PC-9 (cell line): ENCODE measurements around the gene LILRA1. TPM values are rescaled to one million over a fixed set of nuclear protein-coding genes. Genes with fewer than 3 reads are reported as not detected.
"Not testable (repeated sequence)": the region's sequence is repeated elsewhere in the genome, so short reads cannot be mapped to it uniquely, and the experiment has no call there.

Experiments
- BruUV-seq: library from RNA; stranded (reverse); fragments of 400-500 nt; replicated peaks from 2 replicates; lab custom pipeline; 2021; lab: Mats Ljungman, UMichigan
- CTCF ChIA-PET: fragments of 300-600 bp; sonication (Branson Sonifier 250); formaldehyde crosslinking; loops from one replicate; lab custom pipeline; 2022; ENCODE audit warnings: antibody characterized with exemption; lab: Charles Lee
- POLR2A ChIA-PET: fragments of 300-600 bp; sonication (Branson Sonifier 250); formaldehyde crosslinking; loops from one replicate; lab custom pipeline; 2022; ENCODE audit warnings: antibody characterized with exemption; ENCODE audit not compliant: unreplicated experiment; lab: Charles Lee
- DNase-seq, 2 experiments: peaks; one replicate each; pipeline versions ENCODE4 v3.0.0 to v3.0.0-alpha.2; 2015 to 2022; ENCODE audit warnings: mixed read lengths in 1 of 2
- H2AFZ ChIP-seq: fragments of 200-600 bp; sonication (generic); 2 replicates; pipeline ENCODE4 v1.8.1; 2017; ENCODE audit warnings: antibody characterized with exemption
- H3F3A ChIP-seq: fragments of 200-600 bp; sonication (generic); 2 replicates; pipeline ENCODE4 v1.8.1; 2017; ENCODE audit warnings: antibody characterized with exemption, mild to moderate bottlenecking, low read depth; ENCODE audit not compliant: insufficient read depth
- H3K27ac ChIP-seq: fragments of 200-600 bp; sonication (generic); 2 replicates; pipeline ENCODE4 v1.6.1; 2016; ENCODE audit warnings: mixed run types
- H3K27me3 ChIP-seq: fragments of 200-600 bp; sonication (generic); 2 replicates; pipeline ENCODE4 v1.6.1; 2016; ENCODE audit warnings: low read depth, mixed run types; ENCODE audit not compliant: insufficient read depth
- H3K36me3 ChIP-seq: fragments of 200-600 bp; sonication (generic); 2 replicates; pipeline ENCODE4 v1.6.1; 2016; ENCODE audit warnings: low read depth, mixed run types
- H3K4me1 ChIP-seq: fragments of 200-600 bp; sonication (generic); replicated peaks from 2 replicates; pipeline ENCODE4 v1.6.1; 2016; ENCODE audit warnings: mixed run types; ENCODE audit not compliant: insufficient read depth
- H3K4me2 ChIP-seq: fragments of 200-600 bp; sonication (generic); 2 replicates; pipeline ENCODE4 v1.6.1; 2017; ENCODE audit warnings: mixed run types
- H3K4me3 ChIP-seq: fragments of 200-600 bp; sonication (generic); 2 replicates; pipeline ENCODE4 v1.6.1; 2016; ENCODE audit warnings: mixed run types
- H3K79me2 ChIP-seq: fragments of 200-600 bp; sonication (generic); 2 replicates; pipeline ENCODE4 v1.6.1; 2017; ENCODE audit warnings: low read depth, mixed run types
- H3K9me2 ChIP-seq: fragments of 200-600 bp; sonication (generic); 2 replicates; pipeline ENCODE4 v1.8.1; 2017; ENCODE audit warnings: mild to moderate bottlenecking; ENCODE audit not compliant: insufficient read depth
- H3K9me3 ChIP-seq: fragments of 200-600 bp; sonication (generic); 2 replicates; pipeline ENCODE4 v1.8.1; 2016; ENCODE audit warnings: low read depth; ENCODE audit not compliant: insufficient read depth
- H4K20me1 ChIP-seq: fragments of 200-600 bp; sonication (generic); 2 replicates; pipeline ENCODE4 v1.8.1; 2017; ENCODE audit not compliant: insufficient read depth
- EZH2 ChIP-seq: fragments of 200-600 bp; sonication (generic); IDR thresholded peaks from 2 replicates; pipeline ENCODE4 v1.8.0; 2017; ENCODE audit warnings: antibody characterized with exemption, low read depth
- intact Hi-C: fragments of 100-400 bp; cut with micrococcal nuclease; formaldehyde crosslinking; loops from one replicate; pipeline ENCODE4 v1.10.0; 2022; ENCODE audit not compliant: unreplicated experiment
- total RNA-seq: library from RNA; stranded (reverse); gene quantifications from 2 replicates; pipeline ENCODE4 v1.2.3, GENCODE V29; 2021
- TF ChIP-seq, protein P1 (sequence below): fragments of 200-600 bp; sonication (generic); conservative IDR thresholded peaks from 2 replicates; pipeline ENCODE4 v1.6.1; 2017; ENCODE audit warnings: mixed run types, antibody characterized with exemption, mild to moderate bottlenecking, moderate library complexity

The LILRA1 gene
- total RNA-seq, 1 experiment from 2014 or later: not detected

DNA sequence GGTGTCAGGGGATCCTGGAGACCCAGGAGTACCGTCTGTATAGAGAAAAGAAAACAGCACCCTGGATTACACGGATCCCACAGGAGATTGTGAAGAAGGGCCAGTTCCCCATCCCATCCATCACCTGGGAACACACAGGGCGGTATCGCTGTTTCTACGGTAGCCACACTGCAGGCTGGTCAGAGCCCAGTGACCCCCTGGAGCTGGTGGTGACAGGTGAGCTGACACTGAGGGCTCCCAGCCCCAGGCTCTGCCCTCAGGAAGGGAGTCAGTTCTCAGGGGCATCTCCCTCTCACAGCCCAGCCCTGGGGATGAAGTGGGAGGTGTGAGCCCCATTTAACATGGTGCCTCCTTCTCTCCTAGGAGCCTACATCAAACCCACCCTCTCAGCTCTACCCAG, 1.3 kb downstream of the LILRA1 start:
- peaks cover 99% of the 10 kb centered on the region for H3K27me3 ChIP-seq

DNA sequence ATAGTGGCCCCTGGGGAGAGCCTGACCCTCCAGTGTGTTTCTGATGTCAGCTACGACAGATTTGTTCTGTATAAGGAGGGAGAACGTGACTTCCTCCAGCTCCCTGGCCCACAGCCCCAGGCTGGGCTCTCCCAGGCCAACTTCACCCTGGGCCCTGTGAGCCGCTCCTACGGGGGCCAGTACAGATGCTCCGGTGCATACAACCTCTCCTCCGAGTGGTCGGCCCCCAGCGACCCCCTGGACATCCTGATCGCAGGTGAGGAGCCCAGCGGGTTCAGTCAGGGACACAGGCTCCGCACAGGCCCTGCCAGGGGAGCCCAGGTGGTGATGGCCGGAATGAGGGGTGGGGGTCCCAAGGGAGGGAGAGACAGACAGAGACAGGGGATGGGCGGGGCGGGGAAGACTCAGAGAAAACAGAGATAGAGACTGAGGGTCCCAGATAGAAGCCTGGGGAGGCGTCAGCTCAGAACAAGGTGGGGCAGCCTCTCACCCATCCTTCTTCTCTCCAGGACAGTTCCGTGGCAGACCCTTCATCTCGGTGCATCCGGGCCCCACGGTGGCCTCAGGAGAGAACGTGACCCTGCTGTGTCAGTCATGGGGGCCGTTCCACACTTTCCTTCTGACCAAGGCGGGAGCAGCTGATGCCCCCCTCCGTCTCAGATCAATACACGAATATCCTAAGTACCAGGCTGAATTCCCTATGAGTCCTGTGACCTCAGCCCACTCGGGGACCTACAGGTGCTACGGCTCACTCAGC, 2.4 kb downstream of the LILRA1 start:
- CTCF ChIA-PET, H3K4me2 ChIP-seq: not testable (repeated sequence)

More for the DNA sequence above, 1.3 kb downstream of the LILRA1 start:
- no peak overlapping the region for H3K4me2 ChIP-seq
- no TSS peak for BruUV-seq
- H3K9me3 ChIP-seq: no peaks in the 10 kb centered on the region
- no peaks in the 10 kb centered on the region for H3K4me1 ChIP-seq
- H3K9me2 ChIP-seq: no peaks in the 10 kb centered on the region
- CTCF ChIA-PET: no interaction called here
- POLR2A ChIA-PET: interaction anchor here (0.6 kb wide), 1 partner anchor 901 kb away, joined by 5 read pairs; no protein-coding TSS in a partner anchor
- H3K4me3 ChIP-seq: no peak overlapping the region
- no peak overlapping the region for H3K27ac ChIP-seq
- H2AFZ ChIP-seq: no peak overlapping the region
- TF ChIP-seq, protein P1, sequence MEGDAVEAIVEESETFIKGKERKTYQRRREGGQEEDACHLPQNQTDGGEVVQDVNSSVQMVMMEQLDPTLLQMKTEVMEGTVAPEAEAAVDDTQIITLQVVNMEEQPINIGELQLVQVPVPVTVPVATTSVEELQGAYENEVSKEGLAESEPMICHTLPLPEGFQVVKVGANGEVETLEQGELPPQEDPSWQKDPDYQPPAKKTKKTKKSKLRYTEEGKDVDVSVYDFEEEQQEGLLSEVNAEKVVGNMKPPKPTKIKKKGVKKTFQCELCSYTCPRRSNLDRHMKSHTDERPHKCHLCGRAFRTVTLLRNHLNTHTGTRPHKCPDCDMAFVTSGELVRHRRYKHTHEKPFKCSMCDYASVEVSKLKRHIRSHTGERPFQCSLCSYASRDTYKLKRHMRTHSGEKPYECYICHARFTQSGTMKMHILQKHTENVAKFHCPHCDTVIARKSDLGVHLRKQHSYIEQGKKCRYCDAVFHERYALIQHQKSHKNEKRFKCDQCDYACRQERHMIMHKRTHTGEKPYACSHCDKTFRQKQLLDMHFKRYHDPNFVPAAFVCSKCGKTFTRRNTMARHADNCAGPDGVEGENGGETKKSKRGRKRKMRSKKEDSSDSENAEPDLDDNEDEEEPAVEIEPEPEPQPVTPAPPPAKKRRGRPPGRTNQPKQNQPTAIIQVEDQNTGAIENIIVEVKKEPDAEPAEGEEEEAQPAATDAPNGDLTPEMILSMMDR: no peak
- no peak for TF ChIP-seq EZH2
- intact Hi-C loops: no loop called here
- no peaks in the 10 kb centered on the region for H3K79me2 ChIP-seq
- DNase-seq: no peak
- peaks cover under 1% of the 10 kb centered on the region; the same call in 1 of the 2 replicates for H4K20me1 ChIP-seq
- no peaks in the 10 kb centered on the region for H3K36me3 ChIP-seq
- no peaks in the 10 kb centered on the region for H3F3A ChIP-seq

DNA sequence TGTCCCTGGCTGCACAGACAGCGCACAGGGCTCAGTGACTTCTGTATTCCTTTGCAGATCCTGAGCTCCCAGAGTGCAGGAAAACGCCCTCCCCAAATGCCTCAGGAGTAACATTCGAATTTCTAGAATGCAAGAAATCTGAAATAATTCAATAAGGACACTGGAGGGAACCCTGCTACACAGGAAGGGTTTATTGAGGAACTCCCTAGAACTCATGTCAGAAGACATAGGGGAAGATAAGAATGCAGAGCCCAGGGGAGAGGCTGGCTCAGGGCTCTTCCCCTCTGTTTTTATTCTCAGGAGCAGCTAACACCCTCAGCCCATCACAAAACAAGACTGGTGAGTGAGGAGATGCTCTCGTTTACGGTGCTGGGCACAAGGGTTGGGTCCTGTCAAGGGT, 6.8 kb downstream of the LILRA1 start:
- intact Hi-C loops: no loop called here
- no peak for TF ChIP-seq EZH2
- TF ChIP-seq, protein P1: no peak
- CTCF ChIA-PET: no interaction called here

More for the DNA sequence above, 2.4 kb downstream of the LILRA1 start:
- H3K36me3 ChIP-seq, H3K27ac ChIP-seq, intact Hi-C loops, BruUV-seq, H3K4me1 ChIP-seq, H2AFZ ChIP-seq, DNase-seq, H3F3A ChIP-seq, H3K79me2 ChIP-seq, H3K4me3 ChIP-seq, H4K20me1 ChIP-seq, POLR2A ChIA-PET, H3K9me2 ChIP-seq, H3K9me3 ChIP-seq: not testable (repeated sequence)
- H3K27me3 ChIP-seq: peaks cover 99% of the 10 kb centered on the region

More for the DNA sequence above, 6.8 kb downstream of the LILRA1 start:
- Histone ChIP-seq H3K4me1 (no peaks in the 10 kb centered on the region), H3K9me2 (no peaks in the 10 kb centered on the region), H3K4me3 (no peak overlapping the region), H3K27ac (no peak overlapping the region), H3K79me2 (no peaks in the 10 kb centered on the region), H3K4me2 (no peak overlapping the region), H2AFZ (no peak overlapping the region), H3K27me3 (peaks cover 86% of the 10 kb centered on the region), H3K36me3 (no peaks in the 10 kb centered on the region), H4K20me1 (peaks cover 5% of the 10 kb centered on the region; the same call in 1 of the 2 replicates), H3K9me3 (no peaks in the 10 kb centered on the region), H3F3A (no peaks in the 10 kb centered on the region)
- POLR2A ChIA-PET: no interaction called here
- BruUV-seq: no TSS peak
- DNase-seq: no peak
